Measurements from ENCODE around the gene HPD. TPM values are rescaled to one million over a fixed set of nuclear protein-coding genes. Genes with fewer than 3 reads are reported as not detected.
"Not testable (repeated sequence)": the region's sequence is repeated elsewhere in the genome, so short reads cannot be mapped to it uniquely, and the experiment has no call there.

Gene HPD
- total RNA-seq, 5 donors from 2014 or later (not counting 1 experiment from before 2014, with no cell fraction given) = 0.39 to 0.92 (median 0.58) TPM; not detected in 2

DNA sequence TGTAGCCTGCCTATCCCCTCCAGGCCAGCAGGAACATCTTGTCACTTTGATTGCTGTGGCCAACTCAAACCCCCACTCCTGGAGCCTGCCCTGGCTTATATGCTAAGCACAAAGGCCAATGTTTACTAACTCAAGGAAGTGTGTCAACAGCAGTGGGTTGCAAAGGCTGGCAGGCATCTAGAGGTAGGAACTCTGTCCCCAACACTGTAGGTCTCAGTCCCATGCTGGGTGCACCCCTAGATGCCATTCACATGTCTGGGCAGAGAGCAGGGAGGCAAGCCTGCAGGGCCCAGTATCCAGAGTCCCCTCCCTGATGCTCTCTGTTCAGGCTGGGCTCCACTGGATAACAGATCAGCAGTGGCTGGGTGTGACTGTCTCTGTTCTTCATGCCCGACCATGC, 1.6 kb upstream of the HPD start:
- no peak for ATAC-seq (replicated peaks in 1 of 4)
- H3K9me3 Mint-ChIP-seq = no peaks in the 10 kb centered on the region
- no peaks in the 10 kb centered on the region for H3K27me3 Mint-ChIP-seq

DNA sequence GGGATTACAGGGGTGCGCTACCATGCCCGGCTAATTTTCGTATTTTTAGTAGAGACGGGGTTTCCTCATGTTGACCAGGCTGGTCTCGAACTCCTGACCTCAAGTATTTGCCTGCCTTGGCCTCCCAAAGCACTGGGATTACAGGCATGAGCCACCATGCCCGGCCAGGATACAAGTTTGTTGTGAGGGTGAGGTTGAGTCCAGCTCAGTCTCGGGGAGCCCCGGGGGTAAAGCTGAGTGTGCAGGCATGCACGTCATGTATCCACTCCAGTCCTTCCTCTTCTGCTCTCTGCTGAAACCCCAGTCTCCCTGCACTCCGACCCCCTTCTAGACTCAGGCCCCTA, 369 bp downstream of the HPD start:
- POLR2A ChIA-PET = no interaction called here
- Histone ChIP-seq H3K27ac (ENCODE audit: low read length) (no peak overlapping the region), H3K27me3 (replicated peaks in 1 of 2; ENCODE audit: control insufficient read depth in 2 of 2, extremely low read depth in 1 of 2, insufficient read depth in 2 of 2, low read length in 1 of 2) (peaks cover 0 to 11% of the 10 kb centered on the region in 2 experiments), H3K4me1 (ENCODE audit: control insufficient read depth in 1 of 2, extremely low read depth in 1 of 2, insufficient read depth in 2 of 2, low read length in 2 of 2) (no peaks in the 10 kb centered on the region), H3K9me3 (no peaks in the 10 kb centered on the region), H3K36me3 (ENCODE audit: control insufficient read depth in 2 of 2, extremely low read depth in 1 of 2, insufficient read depth in 1 of 2, low read length in 1 of 2) (no peaks in the 10 kb centered on the region), H3K4me3 (ENCODE audit: control insufficient read depth in 1 of 2, extremely low read depth in 1 of 2, low read length in 1 of 2) (no peak overlapping the region)
- H3K4me3 Mint-ChIP-seq = no peak overlapping the region
- ATAC-seq (replicated peaks in 1 of 4) = no peak
- H3K9me3 Mint-ChIP-seq = no peaks in the 10 kb centered on the region
- H3K27me3 Mint-ChIP-seq = no peaks in the 10 kb centered on the region
- no peaks in the 10 kb centered on the region for H3K4me1 Mint-ChIP-seq
- no peak overlapping the region for H3K27ac Mint-ChIP-seq
- CTCF ChIA-PET = interaction anchor here in 1 of 2 donors (0.6 kb wide), 1 partner anchor 18 kb away, joined by 3 read pairs; no protein-coding TSS in a partner anchor
- DNase-seq = no peak
- peaks cover 1% of the 10 kb centered on the region for H3K36me3 Mint-ChIP-seq
- WGBS (ENCODE audit: insufficient coverage) = 92% methylated on average over 7 of the region's 10 CpGs

More for the DNA sequence above, 1.6 kb upstream of the HPD start:
- Histone ChIP-seq H3K36me3 (ENCODE audit: control insufficient read depth in 2 of 2, extremely low read depth in 1 of 2, insufficient read depth in 1 of 2, low read length in 1 of 2) (no peaks in the 10 kb centered on the region), H3K9me3 (no peaks in the 10 kb centered on the region), H3K4me3 (ENCODE audit: control insufficient read depth in 1 of 2, extremely low read depth in 1 of 2, low read length in 1 of 2) (no peak overlapping the region), H3K4me1 (ENCODE audit: control insufficient read depth in 1 of 2, extremely low read depth in 1 of 2, insufficient read depth in 2 of 2, low read length in 2 of 2) (no peaks in the 10 kb centered on the region), H3K27ac (ENCODE audit: low read length) (no peak overlapping the region), H3K27me3 (replicated peaks in 1 of 2; ENCODE audit: control insufficient read depth in 2 of 2, extremely low read depth in 1 of 2, insufficient read depth in 2 of 2, low read length in 1 of 2) (peaks cover 0 to 11% of the 10 kb centered on the region in 2 experiments)
- 100% methylated on average over 1 of the region's 1 CpG for WGBS (ENCODE audit: insufficient coverage)
- Mint-ChIP-seq H3K36me3 (peaks cover 4% of the 10 kb centered on the region), H3K27ac (no peak overlapping the region), H3K4me1 (no peaks in the 10 kb centered on the region), H3K4me3 (no peak overlapping the region)
- DNase-seq = no peak
- CTCF ChIA-PET = interaction anchor here in 1 of 2 donors (0.5 kb wide), 1 partner anchor 190 kb away, joined by 3 read pairs; no protein-coding TSS in a partner anchor
- POLR2A ChIA-PET = no interaction called here

DNA sequence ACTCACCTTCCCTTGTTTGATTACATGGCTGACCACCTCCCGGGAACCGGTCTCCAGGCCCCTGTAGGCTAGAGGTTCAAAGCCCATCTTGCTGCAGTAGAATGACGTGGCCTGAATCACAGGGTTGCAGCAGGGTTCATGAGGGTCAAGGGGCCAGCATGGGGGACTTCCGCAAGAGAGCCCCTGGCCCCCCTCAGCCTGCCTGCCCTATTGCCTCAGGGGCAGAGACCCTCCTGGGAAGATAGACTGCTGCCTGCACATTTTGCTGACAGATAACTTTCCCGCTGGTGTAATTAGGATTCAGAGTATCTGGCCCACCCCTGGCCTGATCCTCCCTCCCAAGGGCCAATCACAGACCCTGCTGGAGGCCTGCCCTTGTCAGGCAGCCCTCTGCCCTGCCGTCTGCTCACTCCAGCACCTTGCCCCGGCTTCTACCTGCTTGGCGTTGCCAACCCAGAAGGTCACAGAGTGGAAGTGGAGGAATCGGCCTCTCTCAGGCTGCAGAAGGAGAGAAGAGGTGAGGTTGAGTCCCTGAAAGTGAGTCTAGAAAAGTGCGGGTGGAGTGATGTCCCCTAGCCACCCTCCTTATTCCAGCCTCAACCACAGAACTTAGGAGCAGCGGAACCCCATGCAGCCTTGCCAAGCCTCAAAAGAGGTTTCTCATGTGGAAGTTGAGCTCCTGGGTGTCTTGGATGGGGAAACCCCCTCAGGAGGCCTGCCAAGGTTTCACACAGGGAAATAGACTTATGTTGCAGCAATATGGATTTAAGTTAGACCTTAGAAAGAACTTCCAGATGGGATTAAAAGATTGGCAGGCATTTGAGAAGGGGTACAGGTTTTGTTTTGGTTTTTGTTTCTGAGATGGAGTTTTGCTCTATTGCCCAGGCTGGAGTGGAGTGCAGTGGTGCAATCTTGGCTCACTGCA, 1.1 kb downstream of the HPD start:
- no peak overlapping the region for H3K27ac Mint-ChIP-seq
- Histone ChIP-seq H3K27ac (ENCODE audit: low read length) (no peak overlapping the region), H3K27me3 (replicated peaks in 1 of 2; ENCODE audit: control insufficient read depth in 2 of 2, extremely low read depth in 1 of 2, insufficient read depth in 2 of 2, low read length in 1 of 2) (peaks cover 0 to 11% of the 10 kb centered on the region in 2 experiments), H3K9me3 (no peaks in the 10 kb centered on the region), H3K36me3 (ENCODE audit: control insufficient read depth in 2 of 2, extremely low read depth in 1 of 2, insufficient read depth in 1 of 2, low read length in 1 of 2) (no peaks in the 10 kb centered on the region), H3K4me1 (ENCODE audit: control insufficient read depth in 1 of 2, extremely low read depth in 1 of 2, insufficient read depth in 2 of 2, low read length in 2 of 2) (no peaks in the 10 kb centered on the region), H3K4me3 (ENCODE audit: control insufficient read depth in 1 of 2, extremely low read depth in 1 of 2, low read length in 1 of 2) (no peak overlapping the region)
- no peaks in the 10 kb centered on the region for H3K4me1 Mint-ChIP-seq
- no peaks in the 10 kb centered on the region for H3K27me3 Mint-ChIP-seq
- no peak for DNase-seq
- WGBS (ENCODE audit: insufficient coverage) = 100% methylated on average over 4 of the region's 11 CpGs
- H3K4me3 Mint-ChIP-seq = no peak overlapping the region
- ChIA-PET CTCF (interaction anchor here in 1 of 2 donors (0.6 kb wide), 1 partner anchor 17 kb away, joined by 3 read pairs; no protein-coding TSS in a partner anchor), POLR2A (no interaction called here)
- no peak for ATAC-seq (replicated peaks in 1 of 4)
- H3K9me3 Mint-ChIP-seq = no peaks in the 10 kb centered on the region
- H3K36me3 Mint-ChIP-seq = no peaks in the 10 kb centered on the region

DNA sequence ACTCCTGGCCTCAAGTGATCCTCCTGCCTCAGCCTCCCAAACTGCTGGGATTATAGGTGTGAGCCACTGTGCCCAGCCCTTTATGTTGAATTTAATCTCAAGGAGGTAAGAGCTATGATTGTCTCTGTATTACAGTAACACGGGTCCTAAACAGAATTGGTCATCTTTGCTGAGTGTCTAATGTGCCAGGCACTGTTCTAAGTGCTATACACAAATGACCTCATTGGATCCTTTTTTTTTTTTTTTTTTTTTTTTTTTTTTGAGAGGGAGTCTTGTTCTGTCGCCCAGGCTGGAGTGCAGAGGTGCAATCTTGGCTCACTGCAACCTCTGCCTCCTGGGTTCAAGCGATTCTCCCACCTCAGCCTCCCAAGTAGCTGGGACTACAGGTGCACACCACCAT, 6.3 kb downstream of the HPD start:
- H3K4me1 Mint-ChIP-seq; H3K4me3 ChIP-seq (ENCODE audit: control insufficient read depth in 1 of 2, extremely low read depth in 1 of 2, low read length in 1 of 2); H3K27me3 ChIP-seq (replicated peaks in 1 of 2; ENCODE audit: control insufficient read depth in 2 of 2, extremely low read depth in 1 of 2, insufficient read depth in 2 of 2, low read length in 1 of 2); ATAC-seq (replicated peaks in 1 of 4); DNase-seq; H3K36me3 ChIP-seq (ENCODE audit: control insufficient read depth in 2 of 2, extremely low read depth in 1 of 2, insufficient read depth in 1 of 2, low read length in 1 of 2); H3K36me3 Mint-ChIP-seq; H3K9me3 Mint-ChIP-seq; H3K27ac ChIP-seq (ENCODE audit: low read length); H3K4me3 Mint-ChIP-seq; H3K4me1 ChIP-seq (ENCODE audit: control insufficient read depth in 1 of 2, extremely low read depth in 1 of 2, insufficient read depth in 2 of 2, low read length in 2 of 2); H3K27ac Mint-ChIP-seq; H3K9me3 ChIP-seq; POLR2A ChIA-PET; H3K27me3 Mint-ChIP-seq: not testable (repeated sequence)
- CTCF ChIA-PET = interaction anchor here in 1 of 2 donors (0.6 kb wide), 1 partner anchor 34 kb away, joined by 4 read pairs; no protein-coding TSS in a partner anchor
- no CpG with 5 or more reads among the region's 3 CpGs for WGBS (ENCODE audit: insufficient coverage)

DNA sequence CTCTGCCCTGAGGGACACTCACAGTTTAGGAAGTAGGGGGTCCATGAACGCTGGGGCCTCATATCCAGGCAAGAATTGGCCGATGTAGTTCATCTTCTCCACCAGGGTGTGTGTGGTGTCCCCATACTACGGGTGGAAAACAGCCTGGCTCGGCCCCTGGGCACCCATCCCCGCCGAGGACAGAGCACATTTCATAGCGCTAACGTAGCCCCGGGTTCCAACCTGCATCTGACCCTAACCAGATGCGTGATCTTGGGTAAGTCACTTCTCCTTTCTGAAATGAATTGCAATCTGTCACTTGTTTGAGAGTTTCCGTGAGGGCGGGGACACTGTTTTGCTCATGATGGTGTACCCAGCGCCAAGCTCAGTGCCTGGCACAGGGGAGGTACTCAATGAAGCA, 9.0 kb downstream of the HPD start:
- H3K27me3 Mint-ChIP-seq = no peaks in the 10 kb centered on the region
- no peaks in the 10 kb centered on the region for H3K9me3 Mint-ChIP-seq
- no peak overlapping the region for H3K27ac Mint-ChIP-seq
- Histone ChIP-seq H3K4me3 (ENCODE audit: control insufficient read depth in 1 of 2, extremely low read depth in 1 of 2, low read length in 1 of 2) (no peak overlapping the region), H3K4me1 (ENCODE audit: control insufficient read depth in 1 of 2, extremely low read depth in 1 of 2, insufficient read depth in 2 of 2, low read length in 2 of 2) (no peaks in the 10 kb centered on the region), H3K27me3 (replicated peaks in 1 of 2; ENCODE audit: control insufficient read depth in 2 of 2, extremely low read depth in 1 of 2, insufficient read depth in 2 of 2, low read length in 1 of 2) (no peaks in the 10 kb centered on the region), H3K27ac (ENCODE audit: low read length) (no peak overlapping the region), H3K9me3 (no peaks in the 10 kb centered on the region), H3K36me3 (ENCODE audit: control insufficient read depth in 2 of 2, extremely low read depth in 1 of 2, insufficient read depth in 1 of 2, low read length in 1 of 2) (no peaks in the 10 kb centered on the region)
- DNase-seq (no peak), ATAC-seq (replicated peaks in 1 of 4) (no peak)
- no peaks in the 10 kb centered on the region for H3K4me1 Mint-ChIP-seq
- POLR2A ChIA-PET = interaction anchor here in 1 of 2 donors (0.6 kb wide), 1 partner anchor 599 kb away, joined by 3 read pairs; no protein-coding TSS in a partner anchor
- CTCF ChIA-PET = no interaction called here
- WGBS (ENCODE audit: insufficient coverage) = 80% methylated on average over 10 of the region's 13 CpGs
- H3K4me3 Mint-ChIP-seq = no peak overlapping the region
- H3K36me3 Mint-ChIP-seq = no peaks in the 10 kb centered on the region

DNA sequence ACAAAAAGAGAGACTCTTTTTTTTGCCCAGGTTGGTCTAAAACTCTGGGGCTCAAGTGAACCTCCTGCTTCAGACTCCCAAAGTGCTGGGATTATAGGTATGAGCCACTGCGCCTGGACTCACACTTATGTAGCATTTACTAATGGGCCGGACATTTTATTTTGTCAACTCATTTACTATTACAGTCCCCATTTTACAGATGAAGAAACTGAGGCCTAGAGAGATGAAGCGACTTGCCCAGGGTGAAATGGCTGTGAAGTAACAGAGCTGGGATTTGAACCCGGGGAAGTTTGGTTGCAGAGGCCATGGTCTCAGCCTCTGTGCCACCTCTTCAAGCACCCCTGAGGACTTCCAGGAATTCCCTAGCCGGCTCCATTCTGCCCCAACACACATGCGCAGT, 9.4 kb downstream of the HPD start:
- Mint-ChIP-seq H3K36me3 (no peaks in the 10 kb centered on the region), H3K27ac (no peak overlapping the region)

More for the DNA sequence above, 9.4 kb downstream of the HPD start:
- POLR2A ChIA-PET = interaction anchor here (0.6 kb wide), 2 partner anchors 37 to 598 kb away, joined by 3 read pairs; no protein-coding TSS in a partner anchor
- WGBS (ENCODE audit: insufficient coverage) = no CpG with 5 or more reads among the region's 6 CpGs
- H3K9me3 ChIP-seq = no peaks in the 10 kb centered on the region
- ATAC-seq (replicated peaks in 1 of 4) = no peak
- H3K36me3 ChIP-seq (ENCODE audit: control insufficient read depth in 2 of 2, extremely low read depth in 1 of 2, insufficient read depth in 1 of 2, low read length in 1 of 2) = no peaks in the 10 kb centered on the region
- H3K27me3 Mint-ChIP-seq = no peaks in the 10 kb centered on the region
- CTCF ChIA-PET = no interaction called here
- H3K27me3 ChIP-seq (replicated peaks in 1 of 2; ENCODE audit: control insufficient read depth in 2 of 2, extremely low read depth in 1 of 2, insufficient read depth in 2 of 2, low read length in 1 of 2) = no peaks in the 10 kb centered on the region
- no peak overlapping the region for H3K4me3 ChIP-seq (ENCODE audit: control insufficient read depth in 1 of 2, extremely low read depth in 1 of 2, low read length in 1 of 2)
- H3K9me3 Mint-ChIP-seq = no peaks in the 10 kb centered on the region
- no peak overlapping the region for H3K4me3 Mint-ChIP-seq
- no peak for DNase-seq
- H3K4me1 Mint-ChIP-seq = no peaks in the 10 kb centered on the region
- no peak overlapping the region for H3K27ac ChIP-seq (ENCODE audit: low read length)
- no peaks in the 10 kb centered on the region for H3K4me1 ChIP-seq (ENCODE audit: control insufficient read depth in 1 of 2, extremely low read depth in 1 of 2, insufficient read depth in 2 of 2, low read length in 2 of 2)

Measured in T-cell (primary cell).